Right lobe of liver (tissue), 4 donors: ENCODE measurements around the gene HLA-DMB.

Experiments used
- POLR2A ChIP-seq: fragments of 450-650 bp; IDR thresholded peaks from one replicate; pipeline ENCODE4 v1.6.1; 2017; ENCODE audit warnings: antibody characterized with exemption, mild to moderate bottlenecking
- TF ChIP-seq, protein P1 (sequence below), 4 donors: fragments of 200-600 bp in 3 of 4; fragments of 450-650 bp in 1 of 4; IDR thresholded peaks; one replicate each; pipeline versions ENCODE4 v1.5.1 to v1.8.0; 2016 to 2022; ENCODE audit warnings: antibody characterized with exemption in 4 of 4, mild to moderate bottlenecking in 2 of 4
- donor health status: DM: no; HTN: no; CAD: no.
- donor health status: DM: no; HTN: no; CAD: no.
- donor health status: DM: no; HTN: yes; CAD: no.

DNA sequence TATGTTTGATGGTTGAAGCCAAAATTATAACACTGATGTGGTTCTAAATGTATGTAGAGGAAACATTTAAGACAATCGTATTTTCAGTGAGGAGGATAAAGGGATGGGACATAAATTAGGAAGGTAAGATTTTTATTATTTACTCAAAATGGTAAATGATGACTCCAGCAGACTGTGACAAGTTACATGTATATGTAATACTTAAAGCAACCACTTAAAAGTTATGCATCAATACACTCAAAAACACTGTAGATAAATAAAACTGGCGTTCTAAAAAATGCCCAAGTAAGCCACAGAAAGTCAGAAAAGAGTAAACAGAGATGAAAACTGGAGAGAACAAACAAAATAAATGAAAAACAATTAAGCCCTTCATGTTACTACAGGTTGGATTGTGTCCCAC lies 18.7 kb downstream of the HLA-DMB start:
- TF ChIP-seq, protein P1, sequence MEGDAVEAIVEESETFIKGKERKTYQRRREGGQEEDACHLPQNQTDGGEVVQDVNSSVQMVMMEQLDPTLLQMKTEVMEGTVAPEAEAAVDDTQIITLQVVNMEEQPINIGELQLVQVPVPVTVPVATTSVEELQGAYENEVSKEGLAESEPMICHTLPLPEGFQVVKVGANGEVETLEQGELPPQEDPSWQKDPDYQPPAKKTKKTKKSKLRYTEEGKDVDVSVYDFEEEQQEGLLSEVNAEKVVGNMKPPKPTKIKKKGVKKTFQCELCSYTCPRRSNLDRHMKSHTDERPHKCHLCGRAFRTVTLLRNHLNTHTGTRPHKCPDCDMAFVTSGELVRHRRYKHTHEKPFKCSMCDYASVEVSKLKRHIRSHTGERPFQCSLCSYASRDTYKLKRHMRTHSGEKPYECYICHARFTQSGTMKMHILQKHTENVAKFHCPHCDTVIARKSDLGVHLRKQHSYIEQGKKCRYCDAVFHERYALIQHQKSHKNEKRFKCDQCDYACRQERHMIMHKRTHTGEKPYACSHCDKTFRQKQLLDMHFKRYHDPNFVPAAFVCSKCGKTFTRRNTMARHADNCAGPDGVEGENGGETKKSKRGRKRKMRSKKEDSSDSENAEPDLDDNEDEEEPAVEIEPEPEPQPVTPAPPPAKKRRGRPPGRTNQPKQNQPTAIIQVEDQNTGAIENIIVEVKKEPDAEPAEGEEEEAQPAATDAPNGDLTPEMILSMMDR (IDR thresholded peaks at IDR 0.05), result no peak
- TF ChIP-seq POLR2A, result no peak
